A549 (cell line): ENCODE data around the gene ERCC5. TPM values are rescaled to one million over a fixed set of nuclear protein-coding genes. Genes with fewer than 3 reads are reported as not detected.

Source experiments
- ATAC-seq, 2 experiments: fragments of 200-7000 bp in 1 of 2; fragments of >200 bp in 1 of 2; cut with Nextera tagmentation in 1 of 2; cut with Tn5 transposase in 1 of 2; 3 replicates each; pipeline versions ENCODE4 v1.8.0 to v1.9.1; 2018 to 2020; ENCODE audit warnings: mild to moderate bottlenecking in 1 of 2, moderate library complexity in 1 of 2
- CTCF ChIA-PET: fragments of 300-600 bp; sonication (Branson Sonifier 250); formaldehyde crosslinking; extraction: SDS; loops from one replicate; lab custom pipeline; 2021; ENCODE audit warnings: antibody characterized with exemption, inconsistent platforms; lab: Yijun Ruan, JAX
- POLR2A ChIA-PET: fragments of 350-600 bp; formaldehyde crosslinking; extraction: SDS; loops from one replicate; lab custom pipeline; 2021; ENCODE audit warnings: antibody characterized with exemption, inconsistent platforms; lab: Yijun Ruan, JAX
- DNase-seq, 2 experiments: peaks; one replicate each; pipeline versions ENCODE4 v3.0.0 to v3.0.0-alpha.2; 2011 to 2016; ENCODE audit warnings: low read depth in 1 of 2, low spot score in 1 of 2
- FAIRE-seq: peaks from 2 replicates; lab custom pipeline; 2011; peaks lifted over from hg19 to GRCh38; lab: Jason Lieb, UNC
- H3K27ac ChIP-seq, 2 experiments: fragments of >200 bp; sonication (Bioruptor Twin); formaldehyde crosslinking; 3 replicates each; pipeline ENCODE4 v1.5.1; 2016 to 2017
- H3K4me1 ChIP-seq: fragments of >200 bp; sonication (Bioruptor Twin); formaldehyde crosslinking; 3 replicates; pipeline ENCODE4 v1.6.1; 2016
- H3K4me2 ChIP-seq: fragments of >200 bp; sonication (Bioruptor Twin); formaldehyde crosslinking; 3 replicates; pipeline ENCODE4 v1.6.1; 2016
- H3K4me3 ChIP-seq: fragments of >200 bp; sonication (Bioruptor Twin); formaldehyde crosslinking; 3 replicates; pipeline ENCODE4 v1.5.1; 2016
- H3K9me3 ChIP-seq: fragments of >200 bp; sonication (Bioruptor Twin); formaldehyde crosslinking; 3 replicates; pipeline ENCODE4 v1.6.1; 2016
- CBX8 ChIP-seq: fragments of 200-600 bp; sonication (generic); IDR thresholded peaks from 2 replicates; pipeline ENCODE4 v1.6.1; 2016
- CHD2 ChIP-seq: fragments of 150-350 bp; IDR thresholded peaks from 2 replicates; pipeline ENCODE4 v1.6.1; 2014; ENCODE audit warnings: low read length; ENCODE audit not compliant: partially characterized antibody
- CHD4 ChIP-seq: fragments of 200-600 bp; sonication (generic); IDR thresholded peaks from 2 replicates; pipeline ENCODE4 v1.6.1; 2016; ENCODE audit warnings: antibody characterized with exemption, mild to moderate bottlenecking, borderline replicate concordance
- EHMT2 ChIP-seq: fragments of 200-600 bp; sonication (generic); IDR thresholded peaks from 2 replicates; pipeline ENCODE4 v1.6.1; 2016; ENCODE audit warnings: antibody characterized with exemption, low read depth, mild to moderate bottlenecking, moderate library complexity
- FOSB ChIP-seq: fragments of 250-450 bp; sonication (Bioruptor Pico); IDR thresholded peaks from 2 replicates; pipeline ENCODE4 v1.5.0; 2020; ENCODE audit warnings: mild to moderate bottlenecking, moderate library complexity
- FOXS1 ChIP-seq: fragments of 250-450 bp; sonication (Bioruptor Pico); IDR thresholded peaks from 2 replicates; pipeline ENCODE4 v1.5.0; 2020; ENCODE audit warnings: mild to moderate bottlenecking, moderate library complexity
- HEYL ChIP-seq: fragments of 250-450 bp; sonication (Bioruptor Pico); IDR thresholded peaks from 2 replicates; pipeline ENCODE4 v1.8.0; 2021; ENCODE audit warnings: mild to moderate bottlenecking, moderate library complexity
- HOXA7 ChIP-seq: fragments of 250-450 bp; sonication (Bioruptor Pico); IDR thresholded peaks from 2 replicates; pipeline ENCODE4 v1.5.0; 2020; ENCODE audit warnings: mild to moderate bottlenecking, moderate library complexity
- JUN ChIP-seq, 2 experiments: fragments of >200 bp; sonication (Bioruptor Twin); formaldehyde crosslinking; IDR thresholded peaks; 2 replicates in 1 of 2; 3 replicates in 1 of 2; pipeline ENCODE4 v1.6.1; 2016 to 2017
- NFE2L2 ChIP-seq: fragments of 150-350 bp; conservative IDR thresholded peaks from 2 replicates; pipeline ENCODE4 v1.6.1; 2014; ENCODE audit warnings: low read length
- NPAS2 ChIP-seq: fragments of 250-450 bp; sonication (Bioruptor Pico); IDR thresholded peaks from 2 replicates; pipeline ENCODE4 v1.8.0; 2022; ENCODE audit warnings: mild to moderate bottlenecking, moderate library complexity, borderline replicate concordance
- NR3C1 ChIP-seq: fragments of >200 bp; sonication (Bioruptor Twin); formaldehyde crosslinking; IDR thresholded peaks from 3 replicates; pipeline ENCODE4 v1.6.1; 2017
- PBX3 ChIP-seq: IDR thresholded peaks from 2 replicates; pipeline ENCODE4 v1.6.1; 2012
- PHF8 ChIP-seq: fragments of 200-600 bp; sonication (generic); IDR thresholded peaks from 2 replicates; pipeline ENCODE4 v1.6.1; 2016; ENCODE audit warnings: low read depth, mild to moderate bottlenecking, antibody characterized with exemption, moderate library complexity, borderline replicate concordance
- POLR2AphosphoS2 ChIP-seq: conservative IDR thresholded peaks from 2 replicates; pipeline ENCODE4 v1.6.1; 2012; ENCODE audit warnings: low read length, improper control_type of control experiment, inconsistent platforms
- RARB ChIP-seq: fragments of 250-450 bp; sonication (Bioruptor Pico); IDR thresholded peaks from 2 replicates; pipeline ENCODE4 v1.8.0; 2021; ENCODE audit warnings: mild to moderate bottlenecking, moderate library complexity
- REST ChIP-seq: fragments of 200-600 bp; sonication (generic); IDR thresholded peaks from 2 replicates; pipeline ENCODE4 v1.6.1; 2016; ENCODE audit warnings: antibody characterized with exemption, mild to moderate bottlenecking, moderate library complexity
- TFCP2L1 ChIP-seq: fragments of 250-450 bp; sonication (Bioruptor Pico); IDR thresholded peaks from 2 replicates; pipeline ENCODE4 v1.5.0; 2021; ENCODE audit warnings: mild to moderate bottlenecking
- TP53 ChIP-seq: fragments of 250-450 bp; sonication (Bioruptor Pico); IDR thresholded peaks from 2 replicates; pipeline ENCODE4 v1.5.0; 2021; ENCODE audit warnings: mild to moderate bottlenecking, moderate library complexity
- ZFP36 ChIP-seq: fragments of 450-650 bp; IDR thresholded peaks from 2 replicates; pipeline ENCODE4 v1.6.1; 2014; ENCODE audit warnings: borderline replicate concordance; ENCODE audit not compliant: partially characterized antibody
- ZSCAN20 ChIP-seq: fragments of 250-450 bp; sonication (Bioruptor Pico); IDR thresholded peaks from 2 replicates; pipeline ENCODE4 v1.8.0; 2022; ENCODE audit warnings: mild to moderate bottlenecking, moderate library complexity
- WGBS: methylation state at CpG from one replicate; pipeline ENCODE4 v1.1.6; 2017; ENCODE audit errors: missing lambda C conversion rate; 5-methylcytosine and 5-hydroxymethylcytosine counted together
- polyA plus RNA-seq, 4 experiments: library from polyadenylated mRNA; depleted of rRNA in 3 of 4; stranded (reverse); fragments of >200 nt; fragmentation: RNase III in 1 of 4; extraction: RNeasy Plus Mini Kit Qiagen cat#74134 plus additional on column Dnase treatment in 1 of 4; gene quantifications; 2 replicates in 3 of 4; 3 replicates in 1 of 4; pipeline ENCODE4 v1.2.3, GENCODE V29; 2011 to 2017

ERCC5 gene
- polyA plus RNA-seq, 2 of the 4 experiments (the other 2 are of a cell fraction), result 19.3 to 24.4 TPM

- ATAC-seq, result no peak
- no peak for FAIRE-seq
- H3K27ac ChIP-seq, result no peak overlapping the region
- H3K4me2 ChIP-seq, result no peak overlapping the region
- no peak for DNase-seq
- TF ChIP-seq TFCP2L1 (CRISPR knock-in tag) (no peak), ZSCAN20 (CRISPR knock-in tag) (no peak), CHD4 (no peak)
- ChIA-PET CTCF (interaction anchor here (0.9 kb wide), 1 partner anchor 20 kb away, joined by 3 read pairs; the partner anchor contains the start of gene ERCC5), POLR2A (no interaction called here)
- 69% methylated on average over 8 of the region's 8 CpGs for WGBS
- H3K9me3 ChIP-seq, result no peaks in the 10 kb centered on the region
- H3K4me1 ChIP-seq, result 0 out of 3 replicates have a peak, but pooled peaks cover 4% of the 10 kb centered on the region
- H3K4me3 ChIP-seq, result no peak overlapping the region
Measured at GRCh38 chr13:102825921-102826706, 19.7 kb upstream of the ERCC5 start.

- ATAC-seq (no peak), FAIRE-seq (no peak), DNase-seq (no peak)
- Histone ChIP-seq H3K4me1 (0 out of 3 replicates have a peak, but pooled peaks cover 4% of the 10 kb centered on the region), H3K4me3 (no peak overlapping the region), H3K27ac (no peak overlapping the region), H3K4me2 (no peak overlapping the region), H3K9me3 (no peaks in the 10 kb centered on the region)
- POLR2A ChIA-PET, result interaction anchor here (1.9 kb wide), 1 partner anchor 15 kb away, joined by 5 read pairs; the partner anchor contains the start of gene ERCC5
- TF ChIP-seq TP53 (CRISPR knock-in tag), result no peak
- TF ChIP-seq FOSB (CRISPR knock-in tag), result no peak
- TF ChIP-seq CHD2, result no peak
- no peak for TF ChIP-seq PBX3
- TF ChIP-seq NR3C1, result no peak
- no peak for TF ChIP-seq RARB (CRISPR knock-in tag)
- TF ChIP-seq POLR2AphosphoS2, result no peak
- TF ChIP-seq HOXA7 (CRISPR knock-in tag), result no peak
- no peak for TF ChIP-seq NPAS2 (CRISPR knock-in tag)
- no peak for TF ChIP-seq FOXS1 (CRISPR knock-in tag)
- TF ChIP-seq NFE2L2, result no peak
- no peak for TF ChIP-seq ZSCAN20 (CRISPR knock-in tag)
- TF ChIP-seq CBX8, result no peak
- TF ChIP-seq REST, result no peak
- TF ChIP-seq EHMT2, result no peak
- CTCF ChIA-PET, result interaction anchor here (1.4 kb wide), 1 partner anchor 17 kb away, joined by 4 read pairs; no protein-coding TSS in a partner anchor
- WGBS, result 36% methylated on average over 4 of the region's 4 CpGs
Measured at GRCh38 chr13:102830646-102831045, 15.2 kb upstream of the ERCC5 start.

GRCh38 chr13:102836471-102836870 lies 9.4 kb upstream of the ERCC5 start:
- DNase-seq, result no peak
- POLR2A ChIA-PET, result interaction anchor here (1.2 kb wide), 1 partner anchor 9 kb away, joined by 4 read pairs; the partner anchor contains the start of gene ERCC5
- no peak overlapping the region for H3K4me2 ChIP-seq
- 95% methylated on average over 4 of the region's 4 CpGs for WGBS
- no peaks in the 10 kb centered on the region for H3K4me1 ChIP-seq
- H3K4me3 ChIP-seq, result no peak overlapping the region
- TF ChIP-seq HEYL (CRISPR knock-in tag), result no peak
- TF ChIP-seq NR3C1, result no peak
- no peak for TF ChIP-seq CHD4
- TF ChIP-seq PHF8, result no peak
- TF ChIP-seq JUN (IDR thresholded peaks at IDR 0.05), result no peak
- TF ChIP-seq ZFP36, result no peak
- no peak for TF ChIP-seq CBX8
- TF ChIP-seq NPAS2 (CRISPR knock-in tag), result no peak
- no peak for ATAC-seq
- no peaks in the 10 kb centered on the region for H3K9me3 ChIP-seq
- no peak overlapping the region for H3K27ac ChIP-seq
- CTCF ChIA-PET, result interaction anchor here (1.7 kb wide), 1 partner anchor 245 kb away, joined by 3 read pairs; no protein-coding TSS in a partner anchor
- FAIRE-seq, result no peak
